Body of pancreas (tissue), 4 donors: Measurements from ENCODE around the gene COL26A1. TPM values are rescaled to one million over a fixed set of nuclear protein-coding genes. Genes with fewer than 3 reads are reported as not detected.

Source experiments
- ATAC-seq: fragments of 150-250 bp; one replicate; pipeline ENCODE4 v1.9.1; 2016
- DNase-seq, 4 donors: peaks; one replicate each; pipeline ENCODE4 v3.0.0-alpha.2; 2019
- H3K27ac ChIP-seq, 4 donors: fragments of 200-600 bp; sonication (generic); 1 replicate in 3 of 4; 2 replicates in 1 of 4; pipeline versions ENCODE4 v1.5.1 to v1.6.1; 2016 to 2019; ENCODE audit warnings: mild to moderate bottlenecking in 1 of 4, mixed read lengths in 1 of 4, moderate library complexity in 1 of 4
- H3K27me3 ChIP-seq, 2 donors: fragments of 200-600 bp; sonication (generic); one replicate each; pipeline ENCODE4 v1.6.0; 2016; ENCODE audit warnings: mild to moderate bottlenecking in 1 of 2
- H3K36me3 ChIP-seq, 2 donors: fragments of 200-600 bp; sonication (generic); replicated peaks in 1 of 2; 2 replicates each; pipeline ENCODE4 v1.5.1; 2016; ENCODE audit warnings: low read depth in 2 of 2; ENCODE audit not compliant: insufficient read depth in 1 of 2
- H3K4me1 ChIP-seq: fragments of 200-600 bp; sonication (generic); one replicate; pipeline ENCODE4 v1.6.0; 2016
- H3K4me3 ChIP-seq, 2 donors: fragments of 200-600 bp; sonication (generic); 1 replicate in 1 of 2; 2 replicates in 1 of 2; pipeline ENCODE4 v1.5.1; 2016 to 2019
- H3K9me3 ChIP-seq, 3 donors: fragments of 200-600 bp; sonication (generic); 1 replicate in 2 of 3; 2 replicates in 1 of 3; pipeline ENCODE4 v1.5.1; 2016
- POLR2A ChIP-seq, 3 donors: fragments of 450-650 bp; IDR thresholded peaks; one replicate each; pipeline ENCODE4 v1.6.1; 2016; ENCODE audit warnings: antibody characterized with exemption in 3 of 3, mild to moderate bottlenecking in 2 of 3
- WGBS, 2 donors: methylation state at CpG; one replicate each; pipeline ENCODE4 v1.1.5; 2017; 5-methylcytosine and 5-hydroxymethylcytosine counted together
- intact Hi-C: fragments of 100-400 bp; cut with DNase I; formaldehyde crosslinking; loops from one replicate; pipeline ENCODE4 v1.15.1; 2023
- total RNA-seq, 2 donors: library from RNA; depleted of rRNA; stranded (reverse); fragments of >200 nt; gene quantifications; one replicate each; pipeline ENCODE4 v1.1.0, GENCODE V29; 2016
- TF ChIP-seq, protein P1 (sequence below), 7 experiments: fragments of 450-650 bp in 4 of 7; fragments of 200-600 bp in 3 of 7; sonication (generic) in 3 of 7; IDR thresholded peaks; one replicate each; pipeline ENCODE4 v1.5.1; 2016 to 2019; ENCODE audit warnings: antibody characterized with exemption in 7 of 7

Gene COL26A1
- total RNA-seq, 2 donors from 2014 or later, result 0.78 to 2.0 TPM

DNA sequence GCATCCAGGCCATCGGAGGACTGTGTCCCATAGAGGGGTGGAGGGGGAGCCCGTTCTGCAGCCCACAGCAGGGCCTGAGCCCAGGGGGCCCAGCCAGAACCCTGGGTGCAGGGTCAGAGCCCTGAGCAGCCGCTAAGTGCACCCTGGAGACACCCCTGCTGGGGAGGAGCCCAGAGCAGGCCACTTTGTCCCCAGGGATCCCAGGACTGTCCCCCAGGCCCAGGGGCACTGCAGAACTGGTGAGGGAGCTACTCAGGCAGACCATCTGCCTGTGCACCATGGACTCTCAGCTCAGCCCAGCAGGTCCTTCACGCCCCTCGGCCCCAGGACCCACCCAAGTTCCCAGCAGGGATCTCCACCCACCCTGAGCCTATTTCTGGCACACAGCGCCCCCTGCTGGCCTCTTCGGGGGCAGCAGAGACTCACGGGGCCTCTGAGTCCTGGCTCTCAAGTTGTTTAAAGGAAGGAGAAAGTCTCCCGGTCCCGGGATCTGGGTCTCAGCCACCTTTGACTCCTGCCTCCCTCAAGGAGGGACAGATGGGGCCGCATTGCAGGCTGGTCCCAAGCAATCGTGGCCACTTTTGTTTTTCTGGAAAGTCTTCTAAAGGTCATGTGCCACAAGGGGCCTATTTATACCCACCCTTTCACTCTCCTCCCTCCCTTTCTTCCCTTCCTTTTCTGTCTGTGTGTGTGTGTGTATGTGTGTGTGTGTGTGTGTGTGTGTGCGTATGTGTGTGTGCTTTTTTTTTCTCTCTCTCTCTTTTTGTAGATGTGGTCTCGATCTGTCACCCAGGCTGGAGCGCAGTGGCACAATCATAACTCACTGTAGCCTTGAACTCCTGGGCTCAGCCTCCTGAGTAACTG lies 176.2 kb downstream of the COL26A1 start:
- no peaks in the 10 kb centered on the region for H3K9me3 ChIP-seq
- intact Hi-C loops, result no loop called here
- no peaks in the 10 kb centered on the region for H3K4me1 ChIP-seq
- TF ChIP-seq, protein P1, sequence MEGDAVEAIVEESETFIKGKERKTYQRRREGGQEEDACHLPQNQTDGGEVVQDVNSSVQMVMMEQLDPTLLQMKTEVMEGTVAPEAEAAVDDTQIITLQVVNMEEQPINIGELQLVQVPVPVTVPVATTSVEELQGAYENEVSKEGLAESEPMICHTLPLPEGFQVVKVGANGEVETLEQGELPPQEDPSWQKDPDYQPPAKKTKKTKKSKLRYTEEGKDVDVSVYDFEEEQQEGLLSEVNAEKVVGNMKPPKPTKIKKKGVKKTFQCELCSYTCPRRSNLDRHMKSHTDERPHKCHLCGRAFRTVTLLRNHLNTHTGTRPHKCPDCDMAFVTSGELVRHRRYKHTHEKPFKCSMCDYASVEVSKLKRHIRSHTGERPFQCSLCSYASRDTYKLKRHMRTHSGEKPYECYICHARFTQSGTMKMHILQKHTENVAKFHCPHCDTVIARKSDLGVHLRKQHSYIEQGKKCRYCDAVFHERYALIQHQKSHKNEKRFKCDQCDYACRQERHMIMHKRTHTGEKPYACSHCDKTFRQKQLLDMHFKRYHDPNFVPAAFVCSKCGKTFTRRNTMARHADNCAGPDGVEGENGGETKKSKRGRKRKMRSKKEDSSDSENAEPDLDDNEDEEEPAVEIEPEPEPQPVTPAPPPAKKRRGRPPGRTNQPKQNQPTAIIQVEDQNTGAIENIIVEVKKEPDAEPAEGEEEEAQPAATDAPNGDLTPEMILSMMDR (IDR thresholded peaks at IDR 0.05), result peak; percentile 54 to 87 (median 64)
- TF ChIP-seq POLR2A (IDR thresholded peaks at IDR 0.05), result no peak
- WGBS, 2 donors, result 25 to 31% methylated on average over 7 to 15 of the region's 15 CpGs
- ATAC-seq, result peak; percentile 47
- no peak overlapping the region for H3K4me3 ChIP-seq
- H3K36me3 ChIP-seq, result no peaks in the 10 kb centered on the region
- no peak overlapping the region for H3K27ac ChIP-seq
- DNase-seq, result peak; percentile 31 to 66 (median 47)
- H3K27me3 ChIP-seq, result no peaks in the 10 kb centered on the region

DNA sequence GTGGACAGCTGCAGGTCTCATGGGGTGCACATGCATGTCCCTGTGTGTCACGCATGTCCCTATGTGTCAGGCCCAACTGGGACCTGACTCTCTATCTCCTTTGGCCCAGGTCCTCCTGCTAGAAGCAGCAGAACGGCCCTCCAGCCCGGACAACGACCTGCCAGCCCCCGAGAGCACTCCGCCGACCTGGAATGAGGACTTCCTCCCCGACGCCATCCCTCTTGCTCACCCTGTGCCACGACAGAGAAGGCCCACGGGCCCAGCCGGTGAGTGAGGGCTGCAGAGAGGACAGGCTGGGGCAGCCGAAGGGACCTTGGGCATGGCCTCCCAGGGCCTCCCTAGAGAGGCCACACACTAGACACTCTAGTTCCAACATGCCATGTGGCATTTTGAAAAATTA lies 177.1 kb downstream of the COL26A1 start:
- no peak for DNase-seq
- 72% methylated on average over 12 of the region's 13 CpGs; no CpG with 5 or more reads in 1 of the 2 donors for WGBS, 2 donors
- no peak for ATAC-seq
- no peak for TF ChIP-seq POLR2A (IDR thresholded peaks at IDR 0.05)
- intact Hi-C loops, result loop anchor here (5.0 kb wide), 1 partner anchor 733 kb away; no protein-coding TSS in a partner anchor
- Histone ChIP-seq H3K27ac (no peak overlapping the region), H3K27me3 (no peaks in the 10 kb centered on the region), H3K9me3 (no peaks in the 10 kb centered on the region), H3K36me3 (no peaks in the 10 kb centered on the region), H3K4me3 (no peak overlapping the region), H3K4me1 (no peaks in the 10 kb centered on the region)

DNA sequence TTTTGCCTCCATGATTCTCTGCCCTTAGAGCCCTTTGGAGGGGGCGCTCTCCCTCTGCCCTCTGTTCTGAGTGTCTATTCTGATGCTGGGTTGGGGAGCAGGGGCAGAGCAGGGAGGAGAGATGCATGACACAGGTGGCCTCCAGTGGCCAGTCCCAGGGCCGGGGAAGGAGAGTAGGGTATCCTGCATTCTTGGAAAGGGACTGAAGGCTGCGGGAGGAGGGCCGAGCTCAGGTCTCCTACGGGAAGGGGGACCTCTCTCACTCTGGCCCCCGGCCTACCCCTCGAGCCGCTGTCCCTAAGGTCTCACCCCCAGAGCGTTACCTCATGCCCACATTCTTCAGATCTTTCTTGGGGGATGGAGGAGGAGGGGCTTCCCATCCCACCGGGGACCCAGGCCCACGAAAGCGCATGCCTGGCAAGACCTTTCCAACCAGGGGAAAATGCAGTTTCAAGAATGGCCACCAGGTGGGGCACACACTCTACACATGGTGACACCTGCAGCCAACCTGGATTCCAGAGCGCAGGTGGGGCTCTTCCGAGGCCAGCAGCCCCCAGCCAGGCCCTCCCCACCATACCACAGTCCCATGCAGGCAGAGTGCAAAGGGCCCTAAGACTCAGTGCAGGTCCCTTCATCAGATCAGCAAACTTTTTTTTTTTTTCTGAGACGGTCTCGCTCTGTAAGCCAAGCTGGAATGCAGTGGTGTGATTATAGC lies 180.0 kb downstream of the COL26A1 start:
- intact Hi-C loops, result loop anchor here (5.0 kb wide), 1 partner anchor 730 kb away; no protein-coding TSS in a partner anchor
- no peak for ATAC-seq
- Histone ChIP-seq H3K4me1 (no peaks in the 10 kb centered on the region), H3K27me3 (no peaks in the 10 kb centered on the region), H3K4me3 (no peak overlapping the region), H3K36me3 (no peaks in the 10 kb centered on the region), H3K9me3 (no peaks in the 10 kb centered on the region), H3K27ac (no peak overlapping the region)
- TF ChIP-seq POLR2A (IDR thresholded peaks at IDR 0.05), result no peak
- TF ChIP-seq, protein P1 (IDR thresholded peaks at IDR 0.05), result peak; percentile 83 to 91 (median 84)
- WGBS, 2 donors, result 30 to 38% methylated on average over 10 to 16 of the region's 16 CpGs
- DNase-seq, result peak; percentile 70 to 87 (median 80)

DNA sequence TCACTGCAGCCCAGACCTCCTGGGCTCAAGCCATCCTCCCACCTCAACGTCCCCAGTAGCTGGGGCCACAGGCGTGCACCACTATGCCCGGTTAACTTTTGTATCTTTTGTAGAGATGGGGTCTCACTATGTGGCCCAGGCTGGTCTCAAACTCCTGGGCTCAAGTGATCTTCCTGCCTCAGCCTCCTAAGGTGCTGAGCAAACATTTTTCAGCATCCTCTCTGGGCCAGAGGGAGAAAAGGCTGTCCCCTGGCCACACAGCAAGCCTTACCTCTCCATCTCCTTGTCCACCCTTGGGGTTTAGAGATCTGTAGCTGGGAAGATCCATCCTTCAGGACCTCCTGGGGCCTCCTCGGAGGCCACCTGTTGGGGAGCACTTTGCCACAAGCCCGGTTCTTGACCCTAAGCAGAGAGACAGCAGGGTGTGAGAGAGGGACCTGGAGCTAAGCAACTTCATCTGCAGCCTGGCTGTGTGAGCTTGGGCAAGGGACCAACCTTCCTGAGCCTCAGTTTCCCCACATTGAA lies 180.6 kb downstream of the COL26A1 start:
- 34 to 43% methylated on average over 4 to 5 of the region's 5 CpGs for WGBS, 2 donors
- no peaks in the 10 kb centered on the region for H3K9me3 ChIP-seq
- no peak for DNase-seq

More for the DNA sequence above, 180.6 kb downstream of the COL26A1 start:
- Histone ChIP-seq H3K4me3 (no peak overlapping the region), H3K27ac (no peak overlapping the region), H3K27me3 (no peaks in the 10 kb centered on the region), H3K4me1 (no peaks in the 10 kb centered on the region), H3K36me3 (no peaks in the 10 kb centered on the region)
- intact Hi-C loops, result loop anchor here (5.0 kb wide), 1 partner anchor 729 kb away; no protein-coding TSS in a partner anchor
- TF ChIP-seq, protein P1 (IDR thresholded peaks at IDR 0.05), result no peak
- no peak for TF ChIP-seq POLR2A (IDR thresholded peaks at IDR 0.05)
- no peak for ATAC-seq
